Measurements from ENCODE around the gene ST6GALNAC4. TPM values are rescaled to one million over a fixed set of nuclear protein-coding genes. Genes with fewer than 3 reads are reported as not detected.

ST6GALNAC4 gene
- total and polyA plus RNA-seq, 9 of the 15 experiments (the other 6 are each of a cell fraction or from before 2014, with no cell fraction given), result 2.6 to 43.1 (median 15.4) TPM

DNA sequence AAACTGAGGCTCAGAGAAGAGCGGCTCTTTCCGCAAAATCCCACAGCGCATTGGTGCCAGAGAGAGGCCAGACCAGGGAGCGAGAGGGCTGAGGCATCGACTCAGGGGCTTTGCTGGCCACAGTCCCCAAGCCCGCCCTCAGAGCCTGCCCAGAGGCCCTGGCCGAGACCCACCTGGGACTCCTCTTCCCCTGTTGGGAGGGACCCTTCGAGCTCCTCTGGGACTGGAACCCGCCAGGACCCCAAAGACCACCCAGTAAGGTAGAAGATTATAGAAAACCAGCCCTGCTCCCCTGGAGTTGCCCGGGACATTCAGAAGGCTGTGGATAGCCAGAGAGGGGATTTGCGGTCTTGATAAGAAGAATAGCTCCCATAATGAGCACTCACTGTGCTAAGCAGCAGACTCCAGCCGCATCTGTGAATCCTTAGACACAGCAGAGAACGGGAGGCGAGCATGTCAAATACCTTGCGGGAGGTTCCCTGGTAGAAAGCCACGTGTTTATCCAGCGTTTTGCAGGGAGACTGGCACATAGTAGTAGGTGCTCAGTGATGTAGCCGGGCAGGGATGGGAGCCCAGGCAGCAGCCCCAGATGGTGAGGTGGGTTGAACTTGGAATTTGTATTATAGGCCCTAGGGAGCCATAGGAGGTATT is 38.7 kb downstream of the ST6GALNAC4 start (continued):
- TF ChIP-seq ZFP30 (CRISPR knock-in tag; IDR thresholded peaks at IDR 0.05; ENCODE audit: borderline replicate concordance), result no peak
- no peak for TF ChIP-seq ZNF217 (CRISPR knock-in tag; IDR thresholded peaks at IDR 0.05)
- no peak for TF ChIP-seq MED1 (CRISPR knock-in tag; IDR thresholded peaks at IDR 0.05; ENCODE audit: borderline replicate concordance)
- TF ChIP-seq, protein P1, sequence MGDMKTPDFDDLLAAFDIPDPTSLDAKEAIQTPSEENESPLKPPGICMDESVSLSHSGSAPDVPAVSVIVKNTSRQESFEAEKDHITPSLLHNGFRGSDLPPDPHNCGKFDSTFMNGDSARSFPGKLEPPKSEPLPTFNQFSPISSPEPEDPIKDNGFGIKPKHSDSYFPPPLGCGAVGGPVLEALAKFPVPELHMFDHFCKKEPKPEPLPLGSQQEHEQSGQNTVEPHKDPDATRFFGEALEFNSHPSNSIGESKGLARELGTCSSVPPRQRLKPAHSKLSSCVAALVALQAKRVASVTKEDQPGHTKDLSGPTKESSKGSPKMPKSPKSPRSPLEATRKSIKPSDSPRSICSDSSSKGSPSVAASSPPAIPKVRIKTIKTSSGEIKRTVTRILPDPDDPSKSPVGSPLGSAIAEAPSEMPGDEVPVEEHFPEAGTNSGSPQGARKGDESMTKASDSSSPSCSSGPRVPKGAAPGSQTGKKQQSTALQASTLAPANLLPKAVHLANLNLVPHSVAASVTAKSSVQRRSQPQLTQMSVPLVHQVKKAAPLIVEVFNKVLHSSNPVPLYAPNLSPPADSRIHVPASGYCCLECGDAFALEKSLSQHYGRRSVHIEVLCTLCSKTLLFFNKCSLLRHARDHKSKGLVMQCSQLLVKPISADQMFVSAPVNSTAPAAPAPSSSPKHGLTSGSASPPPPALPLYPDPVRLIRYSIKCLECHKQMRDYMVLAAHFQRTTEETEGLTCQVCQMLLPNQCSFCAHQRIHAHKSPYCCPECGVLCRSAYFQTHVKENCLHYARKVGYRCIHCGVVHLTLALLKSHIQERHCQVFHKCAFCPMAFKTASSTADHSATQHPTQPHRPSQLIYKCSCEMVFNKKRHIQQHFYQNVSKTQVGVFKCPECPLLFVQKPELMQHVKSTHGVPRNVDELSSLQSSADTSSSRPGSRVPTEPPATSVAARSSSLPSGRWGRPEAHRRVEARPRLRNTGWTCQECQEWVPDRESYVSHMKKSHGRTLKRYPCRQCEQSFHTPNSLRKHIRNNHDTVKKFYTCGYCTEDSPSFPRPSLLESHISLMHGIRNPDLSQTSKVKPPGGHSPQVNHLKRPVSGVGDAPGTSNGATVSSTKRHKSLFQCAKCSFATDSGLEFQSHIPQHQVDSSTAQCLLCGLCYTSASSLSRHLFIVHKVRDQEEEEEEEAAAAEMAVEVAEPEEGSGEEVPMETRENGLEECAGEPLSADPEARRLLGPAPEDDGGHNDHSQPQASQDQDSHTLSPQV (IDR thresholded peaks at IDR 0.05), result peak; percentile 54; the same call in 1 of the 2 replicates
- no peak for TF ChIP-seq ZNF707 (CRISPR knock-in tag; conservative IDR thresholded peaks at IDR 0.05)
- TF ChIP-seq, protein P2, sequence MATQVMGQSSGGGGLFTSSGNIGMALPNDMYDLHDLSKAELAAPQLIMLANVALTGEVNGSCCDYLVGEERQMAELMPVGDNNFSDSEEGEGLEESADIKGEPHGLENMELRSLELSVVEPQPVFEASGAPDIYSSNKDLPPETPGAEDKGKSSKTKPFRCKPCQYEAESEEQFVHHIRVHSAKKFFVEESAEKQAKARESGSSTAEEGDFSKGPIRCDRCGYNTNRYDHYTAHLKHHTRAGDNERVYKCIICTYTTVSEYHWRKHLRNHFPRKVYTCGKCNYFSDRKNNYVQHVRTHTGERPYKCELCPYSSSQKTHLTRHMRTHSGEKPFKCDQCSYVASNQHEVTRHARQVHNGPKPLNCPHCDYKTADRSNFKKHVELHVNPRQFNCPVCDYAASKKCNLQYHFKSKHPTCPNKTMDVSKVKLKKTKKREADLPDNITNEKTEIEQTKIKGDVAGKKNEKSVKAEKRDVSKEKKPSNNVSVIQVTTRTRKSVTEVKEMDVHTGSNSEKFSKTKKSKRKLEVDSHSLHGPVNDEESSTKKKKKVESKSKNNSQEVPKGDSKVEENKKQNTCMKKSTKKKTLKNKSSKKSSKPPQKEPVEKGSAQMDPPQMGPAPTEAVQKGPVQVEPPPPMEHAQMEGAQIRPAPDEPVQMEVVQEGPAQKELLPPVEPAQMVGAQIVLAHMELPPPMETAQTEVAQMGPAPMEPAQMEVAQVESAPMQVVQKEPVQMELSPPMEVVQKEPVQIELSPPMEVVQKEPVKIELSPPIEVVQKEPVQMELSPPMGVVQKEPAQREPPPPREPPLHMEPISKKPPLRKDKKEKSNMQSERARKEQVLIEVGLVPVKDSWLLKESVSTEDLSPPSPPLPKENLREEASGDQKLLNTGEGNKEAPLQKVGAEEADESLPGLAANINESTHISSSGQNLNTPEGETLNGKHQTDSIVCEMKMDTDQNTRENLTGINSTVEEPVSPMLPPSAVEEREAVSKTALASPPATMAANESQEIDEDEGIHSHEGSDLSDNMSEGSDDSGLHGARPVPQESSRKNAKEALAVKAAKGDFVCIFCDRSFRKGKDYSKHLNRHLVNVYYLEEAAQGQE (IDR thresholded peaks at IDR 0.05; ENCODE audit: borderline replicate concordance), result no peak
- TF ChIP-seq, protein P2 (CRISPR knock-in tag; IDR thresholded peaks at IDR 0.05; ENCODE audit: low read depth), result peak; percentile 19; the same call in 1 of the 2 replicates
